Activated CD4-positive, alpha-beta T cell treated with anti-CD3 and anti-CD28 coated beads for 4 hours (primary cell): ENCODE results near the gene ADD3.
"Not testable (repeated sequence)": the region's sequence is repeated elsewhere in the genome, so short reads cannot be mapped to it uniquely, and the experiment has no call there.

Source experiments
- DNase-seq, 2 donors: peaks; one replicate each; pipeline ENCODE4 v3.0.0-alpha.2; 2020

The ADD3 gene

GRCh38 chr10:110035070-110035921, 27.5 kb downstream of the ADD3 start:
- DNase-seq = no peak

- no peak for DNase-seq
Observed at GRCh38 chr10:110036640-110037039, 28.9 kb downstream of the ADD3 start.

GRCh38 chr10:110039254-110039653, 31.5 kb downstream of the ADD3 start:
- no peak for DNase-seq

- no peak for DNase-seq
Observed at GRCh38 chr10:110040108-110040507, 32.3 kb downstream of the ADD3 start.

GRCh38 chr10:110040767-110041478, 33.1 kb downstream of the ADD3 start:
- no peak for DNase-seq

GRCh38 chr10:110041479-110041829, 33.7 kb downstream of the ADD3 start:
- no peak for DNase-seq

GRCh38 chr10:110042181-110042580, 34.4 kb downstream of the ADD3 start:
- DNase-seq = no peak

GRCh38 chr10:110042891-110043290, 35.1 kb downstream of the ADD3 start:
- DNase-seq = no peak

- DNase-seq = no peak
Observed at GRCh38 chr10:110044681-110045080, 36.9 kb downstream of the ADD3 start.

- DNase-seq = no peak
Observed at GRCh38 chr10:110045772-110046171, 38.0 kb downstream of the ADD3 start.

GRCh38 chr10:110048145-110048544, 40.4 kb downstream of the ADD3 start:
- not testable (repeated sequence) for DNase-seq

GRCh38 chr10:110048781-110049180, 41.0 kb downstream of the ADD3 start:
- DNase-seq = no peak

- not testable (repeated sequence) for DNase-seq
Observed at GRCh38 chr10:110049889-110050591, 42.3 kb downstream of the ADD3 start.

GRCh38 chr10:110051487-110051886, 43.7 kb downstream of the ADD3 start:
- DNase-seq = no peak

GRCh38 chr10:110052916-110053315, 45.1 kb downstream of the ADD3 start:
- no peak for DNase-seq

GRCh38 chr10:110056822-110057221, 49.0 kb downstream of the ADD3 start:
- no peak for DNase-seq

GRCh38 chr10:110057456-110057855, 49.7 kb downstream of the ADD3 start:
- DNase-seq = no peak

- no peak for DNase-seq
Observed at GRCh38 chr10:110058212-110058611, 50.4 kb downstream of the ADD3 start.

- DNase-seq = no peak
Observed at GRCh38 chr10:110059925-110060324, 52.1 kb downstream of the ADD3 start.

GRCh38 chr10:110061687-110062086, 53.9 kb downstream of the ADD3 start:
- no peak for DNase-seq

- no peak for DNase-seq
Observed at GRCh38 chr10:110065269-110065668, 57.5 kb downstream of the ADD3 start.

- peak; percentile 25 to 47 for DNase-seq
Observed at GRCh38 chr10:110067960-110068770, 60.4 kb downstream of the ADD3 start.

GRCh38 chr10:110068780-110069179, 61.0 kb downstream of the ADD3 start:
- no peak for DNase-seq
